Mucosa of descending colon (tissue), 3 donors: Measurements from ENCODE around the gene GPA33. TPM values are rescaled to one million over a fixed set of nuclear protein-coding genes. Genes with fewer than 3 reads are reported as not detected.

ENCODE experiments used
- ATAC-seq: fragments of 200-7000 bp; cut with Tn5 transposase; one replicate; pipeline ENCODE4 v1.9.1; 2020; ENCODE audit warnings: mild to moderate bottlenecking, moderate library complexity
- DNase-seq, 3 donors: peaks; one replicate each; pipeline ENCODE4 v3.0.0-alpha.2; 2020
- H3K36me3 ChIP-seq: fragments of 200-600 bp; one replicate; pipeline ENCODE4 v1.8.0; 2021; ENCODE audit warnings: low read depth, mild to moderate bottlenecking
- H3K4me1 ChIP-seq: fragments of 200-600 bp; one replicate; pipeline ENCODE4 v1.8.0; 2021; ENCODE audit warnings: low read depth, mild to moderate bottlenecking
- H3K4me3 ChIP-seq: fragments of 200-600 bp; one replicate; pipeline ENCODE4 v1.8.0; 2021; ENCODE audit warnings: mild to moderate bottlenecking
- H3K9me3 ChIP-seq: fragments of 200-600 bp; one replicate; pipeline ENCODE4 v1.8.0; 2021; ENCODE audit warnings: mild to moderate bottlenecking
- intact Hi-C, 2 donors: fragments of 100-400 bp; cut with DNase I in 1 of 2; cut with micrococcal nuclease in 1 of 2; formaldehyde crosslinking; loops; one replicate each; pipeline versions ENCODE4 v1.11.0 to v1.11.1; 2022; cut with DNase I, micrococcal nuclease
- total RNA-seq, 3 donors: library from RNA; stranded (reverse); fragmentation: NEBNext Ultra II Directional in 2 of 3; extraction: Animal tissue kit (Norgen Biotek cat#: 25700) in 2 of 3; gene quantifications; one replicate each; pipeline versions ENCODE4 v1.2.1 to v1.2.4, GENCODE V29; 2021 to 2023
- TF ChIP-seq, protein P1 (sequence below): fragments of 200-600 bp; IDR thresholded peaks from one replicate; pipeline ENCODE4 v1.8.0; 2022; ENCODE audit warnings: antibody characterized with exemption, mild to moderate bottlenecking
- donor health status: DM: no; HTN: no; CAD: no; lungs with moderate emphysema.
- donor health status: DM: no; HTN: no; CAD: no.
- donor health status: DM: no; HTN: yes; CAD: no.

Gene GPA33
- total RNA-seq, 3 donors from 2014 or later, result 221 to 764 (median 482) TPM

DNA sequence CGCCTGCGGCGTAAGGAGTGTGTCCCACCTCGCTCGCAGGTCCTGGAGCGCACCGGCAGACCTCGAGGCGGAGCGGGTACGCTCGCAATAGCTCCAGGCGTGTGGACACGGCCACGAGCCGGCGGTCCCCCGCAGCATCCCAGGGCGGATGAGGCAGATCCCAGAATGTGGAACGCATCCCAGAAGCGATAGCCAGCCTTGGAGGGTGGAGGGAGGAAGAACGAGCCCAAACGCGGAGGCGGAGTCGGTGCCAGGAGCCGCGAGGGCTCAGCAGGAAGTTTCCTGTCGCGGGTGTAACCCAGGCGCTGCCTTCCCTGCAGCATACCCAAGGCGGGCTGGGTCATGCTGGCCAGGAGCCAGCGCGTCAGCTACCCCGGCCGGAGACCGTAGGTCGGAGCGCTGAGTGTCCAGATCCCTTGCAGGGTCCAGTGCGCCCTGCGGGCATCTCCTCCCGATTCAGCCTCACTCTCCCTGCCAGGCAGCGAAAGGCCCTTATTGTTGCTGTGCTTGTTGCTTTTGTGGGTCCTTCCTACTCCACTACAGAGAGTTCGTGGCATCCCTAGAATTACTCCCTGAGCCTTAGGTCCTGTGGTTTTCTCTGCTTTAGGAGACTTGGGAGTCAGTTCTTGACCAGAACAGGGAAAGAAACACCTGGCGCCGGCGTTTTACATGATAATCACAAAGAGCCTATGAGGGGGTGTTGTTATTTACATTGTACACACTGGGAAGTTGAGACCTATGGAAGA, 31.4 kb upstream of the GPA33 start:
- ATAC-seq (peak; percentile 96), DNase-seq (peak; percentile 85 to 90 (median 89))
- intact Hi-C loops, result loop anchor here in 1 of 2 donors (5.0 kb wide), 1 partner anchor 39 kb away; no protein-coding TSS in a partner anchor
- Histone ChIP-seq H3K4me3 (no peak overlapping the region), H3K4me1 (peaks cover 16% of the 10 kb centered on the region), H3K36me3 (no peaks in the 10 kb centered on the region), H3K9me3 (no peaks in the 10 kb centered on the region)
- TF ChIP-seq, protein P1, sequence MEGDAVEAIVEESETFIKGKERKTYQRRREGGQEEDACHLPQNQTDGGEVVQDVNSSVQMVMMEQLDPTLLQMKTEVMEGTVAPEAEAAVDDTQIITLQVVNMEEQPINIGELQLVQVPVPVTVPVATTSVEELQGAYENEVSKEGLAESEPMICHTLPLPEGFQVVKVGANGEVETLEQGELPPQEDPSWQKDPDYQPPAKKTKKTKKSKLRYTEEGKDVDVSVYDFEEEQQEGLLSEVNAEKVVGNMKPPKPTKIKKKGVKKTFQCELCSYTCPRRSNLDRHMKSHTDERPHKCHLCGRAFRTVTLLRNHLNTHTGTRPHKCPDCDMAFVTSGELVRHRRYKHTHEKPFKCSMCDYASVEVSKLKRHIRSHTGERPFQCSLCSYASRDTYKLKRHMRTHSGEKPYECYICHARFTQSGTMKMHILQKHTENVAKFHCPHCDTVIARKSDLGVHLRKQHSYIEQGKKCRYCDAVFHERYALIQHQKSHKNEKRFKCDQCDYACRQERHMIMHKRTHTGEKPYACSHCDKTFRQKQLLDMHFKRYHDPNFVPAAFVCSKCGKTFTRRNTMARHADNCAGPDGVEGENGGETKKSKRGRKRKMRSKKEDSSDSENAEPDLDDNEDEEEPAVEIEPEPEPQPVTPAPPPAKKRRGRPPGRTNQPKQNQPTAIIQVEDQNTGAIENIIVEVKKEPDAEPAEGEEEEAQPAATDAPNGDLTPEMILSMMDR, result no peak

DNA sequence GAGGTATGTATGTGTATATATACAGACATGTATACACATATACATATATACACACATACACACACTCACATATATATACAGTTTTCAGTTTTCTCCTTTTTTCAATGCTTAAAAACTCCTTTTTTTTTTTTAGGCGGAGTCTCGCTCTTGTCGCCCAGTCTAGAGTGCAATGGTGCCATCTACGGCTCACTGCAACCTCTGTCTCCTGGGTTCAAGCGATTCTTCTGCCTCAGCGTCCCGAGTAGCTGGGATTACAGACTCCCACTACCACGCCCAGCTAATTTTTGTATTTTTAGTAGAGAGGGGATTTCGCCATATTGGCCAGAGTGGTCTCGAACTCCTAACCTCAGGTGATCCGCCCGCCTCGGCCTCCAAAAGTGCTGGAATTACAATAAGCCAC, 30.7 kb upstream of the GPA33 start:
- Histone ChIP-seq H3K36me3 (no peaks in the 10 kb centered on the region), H3K4me1 (peaks cover 16% of the 10 kb centered on the region), H3K9me3 (no peaks in the 10 kb centered on the region), H3K4me3 (no peak overlapping the region)
- TF ChIP-seq, protein P1, result no peak
- ATAC-seq, result peak; percentile 51
- peak in 1 of 3 donors; percentile 54 for DNase-seq
- intact Hi-C loops, result loop anchor here in 1 of 2 donors (5.0 kb wide), 1 partner anchor 39 kb away; no protein-coding TSS in a partner anchor

DNA sequence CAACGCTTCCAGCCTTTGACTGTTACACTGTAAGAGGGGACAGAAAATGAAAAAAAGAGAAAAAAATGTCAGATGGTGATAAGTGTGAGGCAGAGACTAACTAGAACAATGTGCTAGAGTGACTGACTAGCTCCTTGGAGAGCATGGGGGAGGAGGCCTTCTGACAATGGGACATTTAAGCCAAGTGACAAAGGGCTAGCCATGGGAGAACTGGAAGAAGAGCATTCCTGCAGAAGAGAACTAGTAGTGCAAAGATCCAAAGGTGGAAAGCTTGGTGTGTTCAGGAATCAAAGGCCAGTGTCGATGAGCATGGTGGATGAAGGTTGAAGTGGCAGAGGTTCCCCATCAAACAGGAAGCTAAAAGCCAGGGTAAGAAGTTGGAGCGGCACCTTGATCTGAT, 29.5 kb upstream of the GPA33 start:
- Histone ChIP-seq H3K9me3 (no peaks in the 10 kb centered on the region), H3K4me3 (no peak overlapping the region), H3K4me1 (peaks cover 16% of the 10 kb centered on the region), H3K36me3 (no peaks in the 10 kb centered on the region)
- intact Hi-C loops, result loop anchor here in 1 of 2 donors (5.0 kb wide), 1 partner anchor 37 kb away; no protein-coding TSS in a partner anchor
- TF ChIP-seq, protein P1, result no peak
- ATAC-seq, result no peak
- DNase-seq, result no peak

DNA sequence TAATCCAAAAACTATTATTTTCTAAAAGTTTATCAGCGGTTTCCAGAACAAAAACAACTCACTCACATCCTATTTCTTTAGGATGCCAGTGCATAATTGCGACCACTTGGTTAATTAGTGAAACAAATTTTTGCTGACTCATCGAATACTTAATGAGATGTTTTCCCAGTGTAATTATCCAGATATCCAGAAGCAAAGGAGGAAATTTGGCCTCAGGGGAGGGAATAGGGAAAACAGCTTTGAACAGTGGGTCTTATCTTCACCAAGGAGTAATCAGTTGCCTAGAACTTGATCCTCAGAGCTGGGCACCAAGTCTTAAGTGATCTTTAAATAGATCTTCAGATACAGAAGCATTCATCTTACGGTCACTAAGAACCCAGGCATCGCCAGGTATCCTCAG, 28.0 kb upstream of the GPA33 start:
- Histone ChIP-seq H3K9me3 (no peaks in the 10 kb centered on the region), H3K4me3 (no peak overlapping the region), H3K36me3 (no peaks in the 10 kb centered on the region), H3K4me1 (peaks cover 16% of the 10 kb centered on the region)
- ATAC-seq (no peak), DNase-seq (no peak)
- intact Hi-C loops, result no loop called here
- TF ChIP-seq, protein P1, result no peak

DNA sequence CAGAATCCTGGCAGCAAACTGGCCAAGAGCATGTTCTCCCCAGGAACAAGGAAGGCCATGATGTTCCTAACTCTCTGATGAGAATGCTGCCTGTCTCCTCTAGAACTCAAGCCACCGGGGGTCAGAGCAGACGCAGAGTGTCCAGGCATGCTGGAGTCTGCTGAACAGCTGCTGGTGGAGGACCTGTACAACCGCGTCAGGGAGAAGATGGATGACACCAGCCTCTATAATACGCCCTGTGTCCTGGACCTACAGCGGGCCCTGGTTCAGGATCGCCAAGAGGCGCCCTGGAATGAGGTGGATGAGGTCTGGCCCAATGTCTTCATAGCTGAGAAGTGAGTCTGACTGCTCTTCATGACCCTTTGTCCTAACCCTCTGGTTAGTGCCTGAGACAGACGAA, 27.0 kb upstream of the GPA33 start:
- Histone ChIP-seq H3K9me3 (no peaks in the 10 kb centered on the region), H3K36me3 (no peaks in the 10 kb centered on the region), H3K4me1 (peaks cover 13% of the 10 kb centered on the region), H3K4me3 (no peak overlapping the region)
- intact Hi-C loops, result no loop called here
- DNase-seq (no peak), ATAC-seq (no peak)
- TF ChIP-seq, protein P1, result no peak
